Occipital lobe (tissue), 2 donors: ENCODE results near the gene MED27. TPM values are rescaled to one million over a fixed set of nuclear protein-coding genes. Genes with fewer than 3 reads are reported as not detected.

Source experiments
- DNase-seq: peaks from one replicate; lab custom pipeline; 2025; lab: John Stamatoyannopoulos, UW
- total RNA-seq: library from RNA; depleted of rRNA; stranded (reverse); fragments of >200 nt; gene quantifications from one replicate; pipeline ENCODE4 v1.2.3, GENCODE V29; 2014

The MED27 gene
- total RNA-seq, 1 donor from 2014 or later: 11.5 TPM

- DNase-seq: no peak
Observed at GRCh38 chr9:131862261-131862660, 217.4 kb downstream of the MED27 start.

- DNase-seq: no peak
Observed at GRCh38 chr9:131860430-131860829, 219.2 kb downstream of the MED27 start.

- DNase-seq: no peak
Observed at GRCh38 chr9:131858147-131858546, 221.5 kb downstream of the MED27 start.

GRCh38 chr9:131856105-131856504 is 223.6 kb downstream of the MED27 start:
- DNase-seq: no peak

- DNase-seq: no peak
Observed at GRCh38 chr9:131854896-131855613, 224.6 kb downstream of the MED27 start.

- no peak for DNase-seq
Observed at GRCh38 chr9:131854334-131854733, 225.3 kb downstream of the MED27 start.

- DNase-seq: no peak
Observed at GRCh38 chr9:131853434-131853833, 226.2 kb downstream of the MED27 start.

GRCh38 chr9:131851414-131851813 is 228.3 kb downstream of the MED27 start:
- DNase-seq: no peak

GRCh38 chr9:131849391-131849790 is 230.3 kb downstream of the MED27 start:
- no peak for DNase-seq

GRCh38 chr9:131848570-131849160 is 231.0 kb downstream of the MED27 start:
- DNase-seq: no peak

GRCh38 chr9:131847665-131848354 is 231.9 kb downstream of the MED27 start:
- DNase-seq: no peak

GRCh38 chr9:131845305-131846298 is 234.1 kb downstream of the MED27 start:
- no peak for DNase-seq

GRCh38 chr9:131844745-131845118 is 234.9 kb downstream of the MED27 start:
- no peak for DNase-seq

- DNase-seq: no peak
Observed at GRCh38 chr9:131843989-131844744, 235.5 kb downstream of the MED27 start.

GRCh38 chr9:131841765-131842318 is 237.8 kb downstream of the MED27 start:
- no peak for DNase-seq

GRCh38 chr9:131840751-131841702 is 238.6 kb downstream of the MED27 start:
- DNase-seq: no peak

- DNase-seq: no peak
Observed at GRCh38 chr9:131840220-131840619, 239.4 kb downstream of the MED27 start.

- DNase-seq: no peak
Observed at GRCh38 chr9:131839281-131840084, 240.2 kb downstream of the MED27 start.
